ENCODE measurements around the gene SOHLH1. TPM values are rescaled to one million over a fixed set of nuclear protein-coding genes. Genes with fewer than 3 reads are reported as not detected.
A peak's percentile ranks its signal among the peaks of the same experiment; 100 is the strongest.

The SOHLH1 gene
- total and polyA plus RNA-seq, 2 donors (not counting 1 experiment from before 2014, with no cell fraction given) = not detected

DNA sequence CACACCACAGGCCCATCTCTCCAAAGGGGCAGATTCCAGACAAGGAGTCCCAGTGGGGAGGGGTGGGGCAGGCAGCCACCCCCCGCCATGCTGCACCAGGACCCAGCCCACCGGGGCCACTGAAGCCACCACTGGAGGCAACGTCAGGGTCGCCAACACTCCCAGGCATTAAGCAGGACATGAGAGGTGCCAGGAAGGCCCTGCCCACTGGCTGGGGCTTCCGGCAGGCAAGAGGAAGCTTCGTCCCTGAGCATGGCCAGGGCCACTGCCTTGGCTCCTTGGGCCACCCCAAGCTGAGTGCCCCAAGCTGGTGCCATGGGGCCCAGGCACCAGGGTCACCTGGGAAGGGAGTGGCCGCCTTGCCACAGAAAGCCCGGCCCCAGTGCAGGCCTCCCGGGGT, 20.2 kb upstream of the SOHLH1 start:
- Histone ChIP-seq H3K27ac (ENCODE audit: insufficient read depth, low read length) (no peak overlapping the region), H3K79me2 (ENCODE audit: control insufficient read depth, insufficient read depth, low read length) (no peaks in the 10 kb centered on the region), H3K27me3 (ENCODE audit: control insufficient read depth, insufficient read depth, low read length) (peaks cover 8% of the 10 kb centered on the region), H3K4me2 (ENCODE audit: extremely low read depth, insufficient read depth, low read length) (no peak overlapping the region), H2AFZ (ENCODE audit: low read length) (no peak overlapping the region), H4K20me1 (ENCODE audit: control insufficient read depth, extremely low read depth, insufficient read depth, low read length) (no peaks in the 10 kb centered on the region), H3K36me3 (ENCODE audit: control insufficient read depth, insufficient read depth, low read length) (no peaks in the 10 kb centered on the region), H3K9ac (ENCODE audit: insufficient read depth, low read length) (no peak overlapping the region), H3K9me3 (ENCODE audit: control insufficient read depth, insufficient read depth, low read depth, low read length) (no peaks in the 10 kb centered on the region), H3K4me3 (replicated peaks in 1 of 4; ENCODE audit: control extremely low read depth in 1 of 4, insufficient read depth in 1 of 4, low read depth in 3 of 4, low read length in 4 of 4) (no peak overlapping the region), H3K4me1 (ENCODE audit: control insufficient read depth, extremely low read depth, insufficient read depth, low read length) (no peaks in the 10 kb centered on the region)
- TF ChIP-seq, protein P1, sequence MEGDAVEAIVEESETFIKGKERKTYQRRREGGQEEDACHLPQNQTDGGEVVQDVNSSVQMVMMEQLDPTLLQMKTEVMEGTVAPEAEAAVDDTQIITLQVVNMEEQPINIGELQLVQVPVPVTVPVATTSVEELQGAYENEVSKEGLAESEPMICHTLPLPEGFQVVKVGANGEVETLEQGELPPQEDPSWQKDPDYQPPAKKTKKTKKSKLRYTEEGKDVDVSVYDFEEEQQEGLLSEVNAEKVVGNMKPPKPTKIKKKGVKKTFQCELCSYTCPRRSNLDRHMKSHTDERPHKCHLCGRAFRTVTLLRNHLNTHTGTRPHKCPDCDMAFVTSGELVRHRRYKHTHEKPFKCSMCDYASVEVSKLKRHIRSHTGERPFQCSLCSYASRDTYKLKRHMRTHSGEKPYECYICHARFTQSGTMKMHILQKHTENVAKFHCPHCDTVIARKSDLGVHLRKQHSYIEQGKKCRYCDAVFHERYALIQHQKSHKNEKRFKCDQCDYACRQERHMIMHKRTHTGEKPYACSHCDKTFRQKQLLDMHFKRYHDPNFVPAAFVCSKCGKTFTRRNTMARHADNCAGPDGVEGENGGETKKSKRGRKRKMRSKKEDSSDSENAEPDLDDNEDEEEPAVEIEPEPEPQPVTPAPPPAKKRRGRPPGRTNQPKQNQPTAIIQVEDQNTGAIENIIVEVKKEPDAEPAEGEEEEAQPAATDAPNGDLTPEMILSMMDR (conservative IDR thresholded peaks at IDR 0.05 in 1 of 2, IDR thresholded peaks at IDR 0.05 in 1 of 2; ENCODE audit: low read depth in 1 of 2, low read length in 2 of 2) = no peak
- no peak for TF ChIP-seq EZH2 (IDR thresholded peaks at IDR 0.05; ENCODE audit: low read length, missing control alignments)
- no peak for DNase-seq (ENCODE audit: low read depth in 2 of 2)

DNA sequence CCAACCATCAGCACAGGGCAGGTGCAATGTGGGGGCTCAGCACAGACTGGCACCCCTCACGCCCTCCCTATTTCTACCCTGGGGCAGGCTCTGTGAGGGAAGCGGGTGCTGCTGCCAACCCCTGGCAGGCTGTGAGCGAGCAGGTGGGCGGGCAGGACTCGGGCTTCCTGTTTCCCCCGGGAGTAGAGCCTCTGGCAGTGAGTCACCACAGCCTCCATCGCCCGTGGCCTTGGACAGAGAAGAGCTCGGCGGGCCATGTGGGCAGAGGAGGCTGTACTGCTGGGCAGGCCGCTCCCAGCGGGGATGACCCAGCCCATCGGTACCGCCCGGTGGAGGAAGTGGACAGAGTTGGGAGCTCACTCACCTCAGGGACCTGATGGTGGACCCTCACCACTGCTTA, 19.3 kb upstream of the SOHLH1 start:
- Histone ChIP-seq H3K4me1 (ENCODE audit: control insufficient read depth, extremely low read depth, insufficient read depth, low read length) (no peaks in the 10 kb centered on the region), H3K27me3 (ENCODE audit: control insufficient read depth, insufficient read depth, low read length) (peaks cover 8% of the 10 kb centered on the region), H3K36me3 (ENCODE audit: control insufficient read depth, insufficient read depth, low read length) (no peaks in the 10 kb centered on the region), H3K4me2 (ENCODE audit: extremely low read depth, insufficient read depth, low read length) (no peak overlapping the region), H2AFZ (ENCODE audit: low read length) (no peak overlapping the region), H4K20me1 (ENCODE audit: control insufficient read depth, extremely low read depth, insufficient read depth, low read length) (no peaks in the 10 kb centered on the region), H3K79me2 (ENCODE audit: control insufficient read depth, insufficient read depth, low read length) (no peaks in the 10 kb centered on the region), H3K27ac (ENCODE audit: insufficient read depth, low read length) (no peak overlapping the region), H3K4me3 (replicated peaks in 1 of 4; ENCODE audit: control extremely low read depth in 1 of 4, insufficient read depth in 1 of 4, low read depth in 3 of 4, low read length in 4 of 4) (no peak overlapping the region), H3K9me3 (ENCODE audit: control insufficient read depth, insufficient read depth, low read depth, low read length) (no peaks in the 10 kb centered on the region), H3K9ac (ENCODE audit: insufficient read depth, low read length) (no peak overlapping the region)
- DNase-seq (ENCODE audit: low read depth in 2 of 2) = peak in 1 of 2 donors; percentile 42
- TF ChIP-seq, protein P1 (conservative IDR thresholded peaks at IDR 0.05 in 1 of 2, IDR thresholded peaks at IDR 0.05 in 1 of 2; ENCODE audit: low read depth in 1 of 2, low read length in 2 of 2) = no peak
- no peak for TF ChIP-seq EZH2 (IDR thresholded peaks at IDR 0.05; ENCODE audit: low read length, missing control alignments)

DNA sequence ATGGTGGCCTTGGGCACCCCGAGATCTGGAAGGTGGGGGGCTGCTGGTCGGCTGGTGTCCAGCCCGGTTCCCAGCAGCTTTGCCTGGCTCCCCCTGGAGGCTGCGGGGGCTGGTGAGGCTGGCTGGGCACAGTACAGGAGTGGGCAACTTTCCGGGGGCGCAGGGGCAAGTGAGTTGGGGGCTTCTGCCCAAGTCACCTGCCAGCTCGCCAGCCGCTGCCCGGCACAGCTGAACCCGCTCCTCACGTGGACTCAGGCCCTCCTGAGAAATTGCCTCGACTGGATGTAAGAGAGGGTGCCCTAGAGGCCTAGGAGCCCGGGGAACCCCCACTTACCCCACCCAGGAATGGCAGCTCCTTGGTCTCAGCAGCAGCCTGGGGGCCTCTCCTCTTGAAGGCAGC, 18.1 kb upstream of the SOHLH1 start:
- no peak for DNase-seq (ENCODE audit: low read depth in 2 of 2)
- no peaks in the 10 kb centered on the region for H3K9me3 ChIP-seq (ENCODE audit: control insufficient read depth, insufficient read depth, low read depth, low read length)

More for the DNA sequence above, 18.1 kb upstream of the SOHLH1 start:
- no peak overlapping the region for H3K27ac ChIP-seq (ENCODE audit: insufficient read depth, low read length)
- H3K27me3 ChIP-seq (ENCODE audit: control insufficient read depth, insufficient read depth, low read length) = peaks cover 8% of the 10 kb centered on the region
- H4K20me1 ChIP-seq (ENCODE audit: control insufficient read depth, extremely low read depth, insufficient read depth, low read length) = no peaks in the 10 kb centered on the region
- no peaks in the 10 kb centered on the region for H3K36me3 ChIP-seq (ENCODE audit: control insufficient read depth, insufficient read depth, low read length)
- H3K79me2 ChIP-seq (ENCODE audit: control insufficient read depth, insufficient read depth, low read length) = no peaks in the 10 kb centered on the region
- H3K4me2 ChIP-seq (ENCODE audit: extremely low read depth, insufficient read depth, low read length) = no peak overlapping the region
- TF ChIP-seq, protein P1 (conservative IDR thresholded peaks at IDR 0.05 in 1 of 2, IDR thresholded peaks at IDR 0.05 in 1 of 2; ENCODE audit: low read depth in 1 of 2, low read length in 2 of 2) = no peak
- TF ChIP-seq EZH2 (IDR thresholded peaks at IDR 0.05; ENCODE audit: low read length, missing control alignments) = no peak
- H2AFZ ChIP-seq (ENCODE audit: low read length) = no peak overlapping the region
- no peak overlapping the region for H3K4me3 ChIP-seq (replicated peaks in 1 of 4; ENCODE audit: control extremely low read depth in 1 of 4, insufficient read depth in 1 of 4, low read depth in 3 of 4, low read length in 4 of 4)
- no peak overlapping the region for H3K9ac ChIP-seq (ENCODE audit: insufficient read depth, low read length)
- H3K4me1 ChIP-seq (ENCODE audit: control insufficient read depth, extremely low read depth, insufficient read depth, low read length) = no peaks in the 10 kb centered on the region

Measured in fibroblast of lung (primary cell).